Neural cell (in vitro differentiated cells): Measurements from ENCODE around the gene ZNF784. TPM values are rescaled to one million over a fixed set of nuclear protein-coding genes. Genes with fewer than 3 reads are reported as not detected.

Experiments
- H2AFZ ChIP-seq: fragments of 200-600, 300-800 bp; sonication (generic), shearing (Covaris generic); 2 replicates; pipeline ENCODE4 v1.6.0; 2014; ENCODE audit warnings: low read depth, mild to moderate bottlenecking, antibody characterized with exemption, low read length, moderate library complexity
- H3F3A ChIP-seq: fragments of 200-600 bp; shearing (Covaris generic); 2 replicates; pipeline ENCODE4 v1.6.1; 2016; ENCODE audit warnings: mild to moderate bottlenecking, moderate library complexity, mixed read lengths, antibody characterized with exemption, low read length; ENCODE audit not compliant: insufficient read depth, poor library complexity, severe bottlenecking
- H3K27ac ChIP-seq: fragments of 200-600, 300-800 bp; sonication (generic), shearing (Covaris generic); 2 replicates; pipeline ENCODE4 v1.5.1; 2014; ENCODE audit warnings: mild to moderate bottlenecking, low read length, moderate library complexity
- H3K27me3 ChIP-seq: fragments of 300-800, 200-600 bp; sonication (generic), shearing (Covaris generic); 2 replicates; pipeline ENCODE4 v1.6.0; 2014; ENCODE audit warnings: mild to moderate bottlenecking, low read depth, low read length, moderate library complexity; ENCODE audit not compliant: insufficient read depth
- H3K36me3 ChIP-seq: fragments of 300-800, 200-600 bp; sonication (generic), shearing (Covaris generic); 2 replicates; pipeline ENCODE4 v1.5.1; 2014; ENCODE audit warnings: mild to moderate bottlenecking, antibody characterized with exemption, low read length, moderate library complexity; ENCODE audit not compliant: insufficient read depth
- H3K4me2 ChIP-seq: fragments of 300-800, 200-600 bp; sonication (generic), shearing (Covaris generic); 2 replicates; pipeline ENCODE4 v1.6.0; 2014; ENCODE audit warnings: mild to moderate bottlenecking, low read length
- H3K4me3 ChIP-seq: fragments of 300-800, 200-600 bp; sonication (generic), shearing (Covaris generic); 2 replicates; pipeline ENCODE4 v1.5.1; 2014; ENCODE audit warnings: mild to moderate bottlenecking, low read length, moderate library complexity
- H3K79me2 ChIP-seq: fragments of 200-600 bp; shearing (Covaris generic); replicated peaks from 2 replicates; pipeline ENCODE4 v1.6.0; 2014; ENCODE audit warnings: mild to moderate bottlenecking, low read length, moderate library complexity; ENCODE audit not compliant: insufficient read depth
- H3K9ac ChIP-seq: fragments of 300-800, 200-600 bp; sonication (generic), shearing (Covaris generic); 2 replicates; pipeline ENCODE4 v1.6.1; 2016; ENCODE audit warnings: mild to moderate bottlenecking, low read length, mixed read lengths
- H3K9me2 ChIP-seq: fragments of 200-600 bp; shearing (Covaris generic); 2 replicates; pipeline ENCODE4 v1.6.1; 2016; ENCODE audit warnings: mild to moderate bottlenecking, low read length, mixed read lengths; ENCODE audit not compliant: insufficient read depth
- H3K9me3 ChIP-seq: fragments of 200-600, 300-800 bp; sonication (generic), shearing (Covaris generic); 2 replicates; pipeline ENCODE4 v1.6.1; 2016; ENCODE audit warnings: mild to moderate bottlenecking, mixed run types, low read length, moderate library complexity, mixed read lengths
- H4K20me1 ChIP-seq: fragments of 200-600 bp; shearing (Covaris generic); 2 replicates; pipeline ENCODE4 v1.6.1; 2016; ENCODE audit warnings: mild to moderate bottlenecking, mixed run types; ENCODE audit not compliant: insufficient read depth
- CTCF ChIP-seq: fragments of 450-650 bp; IDR thresholded peaks from 2 replicates; pipeline ENCODE4 v1.5.1; 2014; ENCODE audit warnings: antibody characterized with exemption, mild to moderate bottlenecking, moderate library complexity; ENCODE audit not compliant: poor library complexity, severe bottlenecking
- EP300 ChIP-seq: fragments of 450-650 bp; conservative IDR thresholded peaks from 2 replicates; pipeline ENCODE4 v1.6.1; 2014; ENCODE audit warnings: antibody characterized with exemption, mild to moderate bottlenecking, moderate library complexity; ENCODE audit not compliant: poor library complexity, severe bottlenecking
- EZH2 ChIP-seq: fragments of 200-600, 300-800 bp; shearing (Covaris generic), sonication (generic); IDR thresholded peaks from 2 replicates; pipeline ENCODE4 v1.6.1; 2014; ENCODE audit warnings: antibody characterized with exemption, low read length, borderline replicate concordance, mild to moderate bottlenecking; ENCODE audit not compliant: insufficient read depth, poor library complexity, severe bottlenecking
- MXI1 ChIP-seq: fragments of 450-650 bp; conservative IDR thresholded peaks from 2 replicates; pipeline ENCODE4 v1.6.1; 2014; ENCODE audit warnings: antibody characterized with exemption, mild to moderate bottlenecking; ENCODE audit not compliant: poor library complexity, severe bottlenecking
- POLR2AphosphoS5 ChIP-seq: IDR thresholded peaks from 2 replicates; pipeline ENCODE4 v1.6.1; 2012
- RAD21 ChIP-seq: fragments of 450-650 bp; conservative IDR thresholded peaks from 2 replicates; pipeline ENCODE4 v1.6.1; 2014; ENCODE audit warnings: antibody characterized with exemption, mild to moderate bottlenecking, moderate library complexity
- SMC3 ChIP-seq: fragments of 450-650 bp; conservative IDR thresholded peaks from 2 replicates; pipeline ENCODE4 v1.6.1; 2014; ENCODE audit warnings: antibody characterized with exemption, mild to moderate bottlenecking, moderate library complexity; ENCODE audit not compliant: poor library complexity
- TAF1 ChIP-seq: IDR thresholded peaks from 2 replicates; pipeline ENCODE4 v1.6.1; 2012; ENCODE audit warnings: low read depth
- polyA plus RNA-seq: library from polyadenylated mRNA; depleted of rRNA; stranded (reverse); fragments of >200 nt; gene quantifications from 2 replicates; pipeline ENCODE4 v1.2.3, GENCODE V29; 2014
- TF ChIP-seq, protein P1 (sequence below): IDR thresholded peaks from 2 replicates; pipeline ENCODE4 v1.6.1; 2012; ENCODE audit warnings: borderline replicate concordance

The ZNF784 gene
- polyA plus RNA-seq, 1 donor from 2014 or later, result 10.3 TPM

GRCh38 chr19:55609326-55609725 is 15.0 kb downstream of the ZNF784 start:
- Histone ChIP-seq H3K27ac (no peak overlapping the region), H3K27me3 (no peaks in the 10 kb centered on the region), H3K9ac (no peak overlapping the region), H3K79me2 (peaks cover 25% of the 10 kb centered on the region), H3K4me3 (no peak overlapping the region), H3K36me3 (peaks cover 8% of the 10 kb centered on the region), H3K9me3 (no peaks in the 10 kb centered on the region), H2AFZ (no peak overlapping the region), H3K4me2 (no peak overlapping the region), H3K9me2 (no peaks in the 10 kb centered on the region), H3F3A (no peaks in the 10 kb centered on the region), H4K20me1 (no peaks in the 10 kb centered on the region)
- TF ChIP-seq TAF1 (no peak), RAD21 (no peak), EZH2 (no peak), MXI1 (no peak), SMC3 (no peak), CTCF (no peak), POLR2AphosphoS5 (no peak), EP300 (no peak)
- TF ChIP-seq, protein P1, sequence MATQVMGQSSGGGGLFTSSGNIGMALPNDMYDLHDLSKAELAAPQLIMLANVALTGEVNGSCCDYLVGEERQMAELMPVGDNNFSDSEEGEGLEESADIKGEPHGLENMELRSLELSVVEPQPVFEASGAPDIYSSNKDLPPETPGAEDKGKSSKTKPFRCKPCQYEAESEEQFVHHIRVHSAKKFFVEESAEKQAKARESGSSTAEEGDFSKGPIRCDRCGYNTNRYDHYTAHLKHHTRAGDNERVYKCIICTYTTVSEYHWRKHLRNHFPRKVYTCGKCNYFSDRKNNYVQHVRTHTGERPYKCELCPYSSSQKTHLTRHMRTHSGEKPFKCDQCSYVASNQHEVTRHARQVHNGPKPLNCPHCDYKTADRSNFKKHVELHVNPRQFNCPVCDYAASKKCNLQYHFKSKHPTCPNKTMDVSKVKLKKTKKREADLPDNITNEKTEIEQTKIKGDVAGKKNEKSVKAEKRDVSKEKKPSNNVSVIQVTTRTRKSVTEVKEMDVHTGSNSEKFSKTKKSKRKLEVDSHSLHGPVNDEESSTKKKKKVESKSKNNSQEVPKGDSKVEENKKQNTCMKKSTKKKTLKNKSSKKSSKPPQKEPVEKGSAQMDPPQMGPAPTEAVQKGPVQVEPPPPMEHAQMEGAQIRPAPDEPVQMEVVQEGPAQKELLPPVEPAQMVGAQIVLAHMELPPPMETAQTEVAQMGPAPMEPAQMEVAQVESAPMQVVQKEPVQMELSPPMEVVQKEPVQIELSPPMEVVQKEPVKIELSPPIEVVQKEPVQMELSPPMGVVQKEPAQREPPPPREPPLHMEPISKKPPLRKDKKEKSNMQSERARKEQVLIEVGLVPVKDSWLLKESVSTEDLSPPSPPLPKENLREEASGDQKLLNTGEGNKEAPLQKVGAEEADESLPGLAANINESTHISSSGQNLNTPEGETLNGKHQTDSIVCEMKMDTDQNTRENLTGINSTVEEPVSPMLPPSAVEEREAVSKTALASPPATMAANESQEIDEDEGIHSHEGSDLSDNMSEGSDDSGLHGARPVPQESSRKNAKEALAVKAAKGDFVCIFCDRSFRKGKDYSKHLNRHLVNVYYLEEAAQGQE, result no peak

DNA sequence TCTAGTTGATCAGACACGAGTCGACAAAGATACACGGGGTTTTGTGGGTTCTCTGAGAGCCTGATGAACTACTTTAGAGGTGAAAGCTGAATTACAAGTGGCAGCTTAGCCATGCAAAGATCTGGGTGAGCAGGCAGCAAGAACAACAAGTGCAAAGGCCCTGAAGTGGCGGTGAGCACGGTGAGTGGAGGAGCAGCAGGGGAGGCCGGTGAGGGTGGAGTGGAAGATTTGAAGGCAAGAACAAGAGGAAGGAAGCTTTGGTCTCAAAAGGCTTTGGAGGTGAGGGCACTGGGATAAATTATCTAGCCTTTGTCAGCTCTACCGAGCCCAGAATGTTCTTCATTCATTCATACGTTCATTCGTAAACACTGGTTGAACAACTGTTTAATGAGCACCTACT is 17.5 kb downstream of the ZNF784 start:
- H3K36me3 ChIP-seq, result peaks cover 8% of the 10 kb centered on the region
- TF ChIP-seq POLR2AphosphoS5, result no peak
- TF ChIP-seq EZH2, result no peak
- no peak for TF ChIP-seq TAF1
- no peak for TF ChIP-seq CTCF
- no peak for TF ChIP-seq SMC3
- H3K4me3 ChIP-seq, result peak overlapping the region; percentile 97
- H3K27ac ChIP-seq, result peak overlapping the region; percentile 97
- peak overlapping the region; percentile 97 for H3K9ac ChIP-seq
- no peaks in the 10 kb centered on the region for H3K9me2 ChIP-seq
- no peak overlapping the region for H2AFZ ChIP-seq
- peaks cover 25% of the 10 kb centered on the region for H3K79me2 ChIP-seq
- H3K27me3 ChIP-seq, result no peaks in the 10 kb centered on the region
- H3K9me3 ChIP-seq, result no peaks in the 10 kb centered on the region
- H3K4me2 ChIP-seq, result peak overlapping the region; percentile 81
- no peaks in the 10 kb centered on the region for H4K20me1 ChIP-seq
- no peaks in the 10 kb centered on the region for H3F3A ChIP-seq
